GM21576 (cell line): Measurements from ENCODE around the gene FBLN7.

Experiments used
- ATAC-seq: cut with Tn5 transposase; IDR thresholded peaks from one replicate; pipeline ENCODE4 v1.9.1; 2021; ENCODE audit warnings: mild to moderate bottlenecking, moderate library complexity; ENCODE audit not compliant: unreplicated experiment

FBLN7 gene

DNA sequence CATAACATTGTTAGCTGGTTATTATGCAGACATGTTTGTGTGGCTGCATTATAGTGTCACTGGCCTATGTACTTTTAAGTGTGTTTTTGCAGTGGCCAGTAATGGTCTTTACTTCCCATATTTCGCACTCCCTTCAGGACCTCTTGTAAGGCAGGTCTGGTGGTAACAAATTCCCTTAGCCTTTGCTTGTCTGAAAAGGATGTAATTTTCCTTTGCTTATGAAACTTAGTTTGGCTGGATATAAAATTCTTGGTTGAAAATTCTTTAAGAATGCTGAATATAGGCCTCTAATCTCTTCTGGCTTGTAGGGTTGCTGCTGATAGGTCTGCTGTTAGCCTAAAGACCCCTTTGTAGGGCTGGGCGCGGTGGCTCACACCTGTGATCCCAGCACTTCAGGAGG, 82.0 kb downstream of the FBLN7 start:
- no peak for ATAC-seq

DNA sequence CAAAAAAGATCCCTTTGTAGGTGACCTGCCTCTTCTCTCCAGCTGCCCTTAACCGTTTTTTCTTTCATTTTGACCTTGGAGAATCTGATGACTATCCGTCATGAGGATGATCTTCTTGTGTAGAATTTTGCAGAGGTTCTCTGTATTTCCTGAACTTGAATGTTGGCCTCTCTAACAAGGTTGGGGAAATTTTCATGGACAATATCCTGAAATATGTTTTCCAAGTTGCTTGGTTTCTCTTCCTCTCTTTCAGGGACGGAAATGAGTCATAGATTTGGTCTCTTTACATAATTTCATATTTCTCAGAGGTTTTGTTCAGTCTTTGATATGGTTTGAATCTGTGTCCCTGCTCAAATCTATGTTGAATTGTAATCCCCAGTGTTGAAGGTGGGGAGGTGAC, 82.6 kb downstream of the FBLN7 start:
- no peak for ATAC-seq

DNA sequence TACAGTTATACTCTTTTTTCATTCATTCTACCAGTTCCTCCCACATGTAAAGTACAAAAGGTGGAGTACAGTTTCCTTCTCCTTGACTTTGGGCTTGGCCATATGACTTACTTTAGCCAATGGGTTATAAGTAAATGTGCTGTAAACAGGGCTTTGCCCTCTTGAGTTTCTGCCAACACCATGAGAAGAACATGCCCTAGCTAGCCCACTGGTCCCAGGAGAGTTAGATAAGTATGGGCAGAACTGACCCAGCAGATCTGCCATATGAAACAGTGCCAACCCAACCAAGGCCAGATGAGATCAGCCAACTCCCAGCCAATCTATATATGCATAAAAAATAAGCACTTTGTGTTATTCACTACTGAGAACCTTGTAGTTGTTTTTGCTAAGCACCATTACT, 91.2 kb downstream of the FBLN7 start:
- ATAC-seq: no peak

DNA sequence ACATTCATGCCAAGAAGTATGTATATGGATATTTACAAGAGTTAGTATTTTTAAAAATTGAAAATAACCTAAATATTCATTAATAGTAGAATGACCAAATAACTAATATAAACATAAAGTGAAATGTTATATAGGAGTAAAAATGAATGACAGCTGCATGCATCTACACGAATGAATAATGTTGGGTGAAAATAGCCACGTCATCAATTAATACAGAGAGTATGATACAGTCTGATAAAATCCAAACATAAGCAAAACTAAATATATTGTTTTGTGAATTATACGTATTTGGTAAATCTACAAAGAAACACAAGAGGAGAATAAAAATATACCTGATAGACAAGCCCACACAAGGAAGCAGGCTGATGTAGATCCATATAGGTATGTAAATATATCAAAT, 92.2 kb downstream of the FBLN7 start:
- ATAC-seq: no peak
